ENCODE measurements around the gene SPATA1.

The SPATA1 gene

DNA sequence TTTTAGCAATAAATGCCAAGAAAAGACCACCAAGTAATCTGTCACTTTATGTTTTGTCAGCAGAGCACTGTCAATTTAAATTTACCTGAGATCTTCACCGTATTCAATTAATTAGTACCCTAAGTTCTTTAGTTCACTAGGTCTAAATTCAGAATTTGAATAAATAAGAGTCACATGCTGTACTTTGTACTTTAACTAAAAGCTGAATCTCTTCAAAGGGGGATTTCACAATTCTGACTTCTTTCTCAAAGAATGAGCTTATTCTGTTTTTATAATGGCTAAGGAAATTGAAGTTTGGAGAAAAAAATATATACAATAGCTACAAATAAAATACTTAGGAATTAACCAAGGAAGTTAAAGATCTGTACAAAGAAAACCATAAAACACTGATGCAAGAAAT lies 2.3 kb downstream of the SPATA1 start:
- Histone ChIP-seq H3K27me3 (ENCODE audit: control insufficient read depth, insufficient read depth, low read length, poor library complexity, severe bottlenecking) (no peaks in the 10 kb centered on the region), H3K9me3 (ENCODE audit: control insufficient read depth, low read length) (no peaks in the 10 kb centered on the region), H3K4me1 (ENCODE audit: control insufficient read depth, insufficient read depth, low read length) (peaks cover 6% of the 10 kb centered on the region), H3K36me3 (ENCODE audit: control insufficient read depth, insufficient read depth, low read length) (no peaks in the 10 kb centered on the region), H3K4me3 (ENCODE audit: insufficient read depth, low read depth, low read length) (no peak overlapping the region), H3K27ac (ENCODE audit: insufficient read depth, low read depth, low read length, poor library complexity, severe bottlenecking) (no peak overlapping the region)
- WGBS, 2 experiments = 93 to 100% methylated on average over 1 of the region's 1 CpG

DNA sequence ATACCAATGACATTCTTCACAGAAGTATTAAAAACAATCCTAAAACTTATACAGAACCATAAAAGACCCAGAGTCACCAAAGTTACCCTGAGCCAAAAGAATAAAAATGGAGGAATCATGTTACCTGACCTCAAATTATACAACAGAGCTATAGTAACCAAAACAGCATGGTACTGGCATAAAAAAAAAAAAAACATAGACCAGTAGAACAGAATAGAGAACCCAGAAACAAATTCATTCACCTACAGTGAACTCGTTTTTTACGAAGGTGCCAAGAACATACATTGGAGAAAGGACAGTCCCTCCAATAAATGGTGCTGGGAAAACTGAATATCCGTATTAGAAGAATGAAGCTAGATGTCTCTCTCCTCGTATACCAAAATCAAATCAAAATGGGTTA lies 2.8 kb downstream of the SPATA1 start:
- H3K9me3 ChIP-seq (ENCODE audit: control insufficient read depth, low read length) = no peaks in the 10 kb centered on the region
- H3K27me3 ChIP-seq (ENCODE audit: control insufficient read depth, insufficient read depth, low read length, poor library complexity, severe bottlenecking) = no peaks in the 10 kb centered on the region
- H3K4me3 ChIP-seq (ENCODE audit: insufficient read depth, low read depth, low read length) = no peak overlapping the region
- no peak overlapping the region for H3K27ac ChIP-seq (ENCODE audit: insufficient read depth, low read depth, low read length, poor library complexity, severe bottlenecking)
- 91 to 94% methylated on average over 4 of the region's 4 CpGs for WGBS, 2 experiments
- H3K4me1 ChIP-seq (ENCODE audit: control insufficient read depth, insufficient read depth, low read length) = peaks cover under 1% of the 10 kb centered on the region
- no peaks in the 10 kb centered on the region for H3K36me3 ChIP-seq (ENCODE audit: control insufficient read depth, insufficient read depth, low read length)

DNA sequence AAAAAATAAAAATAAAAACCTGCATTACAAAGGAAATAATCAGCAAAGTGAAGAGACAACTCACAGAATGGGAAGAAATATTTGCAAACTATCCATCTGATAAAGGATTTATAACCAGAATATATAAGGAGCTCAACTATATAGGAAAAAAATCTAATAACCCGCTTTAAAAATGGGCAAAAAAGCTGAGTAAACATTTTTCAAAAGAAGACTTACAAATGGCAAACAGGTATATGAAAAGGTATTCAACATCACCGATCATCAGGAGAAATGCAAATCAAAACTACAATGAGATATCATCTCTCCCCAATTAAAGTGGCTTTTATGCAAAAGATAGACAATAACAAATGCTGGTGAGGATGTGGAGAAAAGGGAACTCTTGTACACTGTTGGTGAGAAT lies 4.0 kb downstream of the SPATA1 start:
- H3K27me3 ChIP-seq (ENCODE audit: control insufficient read depth, insufficient read depth, low read length, poor library complexity, severe bottlenecking) = no peaks in the 10 kb centered on the region
- no peak overlapping the region for H3K4me3 ChIP-seq (ENCODE audit: insufficient read depth, low read depth, low read length)
- H3K27ac ChIP-seq (ENCODE audit: insufficient read depth, low read depth, low read length, poor library complexity, severe bottlenecking) = no peak overlapping the region
- no peaks in the 10 kb centered on the region for H3K4me1 ChIP-seq (ENCODE audit: control insufficient read depth, insufficient read depth, low read length)
- no peaks in the 10 kb centered on the region for H3K9me3 ChIP-seq (ENCODE audit: control insufficient read depth, low read length)
- 79 to 100% methylated on average over 1 to 2 of the region's 2 CpGs for WGBS, 2 experiments
- H3K36me3 ChIP-seq (ENCODE audit: control insufficient read depth, insufficient read depth, low read length) = no peaks in the 10 kb centered on the region

DNA sequence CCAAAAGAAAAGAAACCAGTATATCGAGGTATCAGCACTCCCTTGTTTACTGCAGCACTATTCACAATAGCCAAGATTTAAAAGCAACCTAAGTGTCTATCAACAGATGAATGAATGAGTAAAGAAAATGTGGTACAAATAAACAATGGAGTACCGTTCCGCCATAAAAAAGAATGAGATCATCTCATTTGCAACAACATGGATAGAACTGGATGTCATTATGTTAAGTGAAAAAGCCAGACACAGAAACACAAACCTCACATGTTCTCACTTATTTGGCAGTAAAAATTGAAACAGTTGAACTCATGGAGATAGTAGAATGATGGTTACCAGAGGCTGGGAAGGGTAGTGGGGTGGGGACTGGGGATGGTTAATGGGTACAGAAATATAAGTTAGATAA lies 4.5 kb downstream of the SPATA1 start:
- H3K27me3 ChIP-seq (ENCODE audit: control insufficient read depth, insufficient read depth, low read length, poor library complexity, severe bottlenecking) = no peaks in the 10 kb centered on the region
- H3K27ac ChIP-seq (ENCODE audit: insufficient read depth, low read depth, low read length, poor library complexity, severe bottlenecking) = no peak overlapping the region
- no peaks in the 10 kb centered on the region for H3K4me1 ChIP-seq (ENCODE audit: control insufficient read depth, insufficient read depth, low read length)
- H3K9me3 ChIP-seq (ENCODE audit: control insufficient read depth, low read length) = no peaks in the 10 kb centered on the region
- 96 to 100% methylated on average over 2 to 3 of the region's 3 CpGs for WGBS, 2 experiments
- no peak overlapping the region for H3K4me3 ChIP-seq (ENCODE audit: insufficient read depth, low read depth, low read length)
- H3K36me3 ChIP-seq (ENCODE audit: control insufficient read depth, insufficient read depth, low read length) = no peaks in the 10 kb centered on the region

DNA sequence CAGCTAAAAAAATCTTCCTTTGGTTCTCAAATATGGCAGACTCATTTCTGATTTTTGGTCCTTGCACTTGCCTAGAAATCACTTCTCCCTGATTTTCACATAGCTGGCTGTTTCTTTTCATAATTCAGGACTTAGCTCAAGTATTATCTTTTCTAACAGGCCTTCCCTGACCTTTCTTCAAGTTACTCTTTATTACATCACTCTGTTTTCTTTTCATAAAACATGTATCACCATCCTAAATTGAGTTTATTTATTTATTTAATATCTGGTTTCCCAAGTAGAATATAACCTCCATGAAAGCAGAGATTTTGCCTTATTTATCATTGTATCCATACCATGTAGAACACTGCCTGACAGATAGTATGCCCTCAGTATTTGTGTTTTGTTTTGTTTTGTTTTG lies 18.4 kb downstream of the SPATA1 start:
- H3K4me3 ChIP-seq (ENCODE audit: insufficient read depth, low read depth, low read length) = no peak overlapping the region
- no peaks in the 10 kb centered on the region for H3K4me1 ChIP-seq (ENCODE audit: control insufficient read depth, insufficient read depth, low read length)
- H3K9me3 ChIP-seq (ENCODE audit: control insufficient read depth, low read length) = no peaks in the 10 kb centered on the region
- no peaks in the 10 kb centered on the region for H3K27me3 ChIP-seq (ENCODE audit: control insufficient read depth, insufficient read depth, low read length, poor library complexity, severe bottlenecking)
- no peak overlapping the region for H3K27ac ChIP-seq (ENCODE audit: insufficient read depth, low read depth, low read length, poor library complexity, severe bottlenecking)
- no peaks in the 10 kb centered on the region for H3K36me3 ChIP-seq (ENCODE audit: control insufficient read depth, insufficient read depth, low read length)

DNA sequence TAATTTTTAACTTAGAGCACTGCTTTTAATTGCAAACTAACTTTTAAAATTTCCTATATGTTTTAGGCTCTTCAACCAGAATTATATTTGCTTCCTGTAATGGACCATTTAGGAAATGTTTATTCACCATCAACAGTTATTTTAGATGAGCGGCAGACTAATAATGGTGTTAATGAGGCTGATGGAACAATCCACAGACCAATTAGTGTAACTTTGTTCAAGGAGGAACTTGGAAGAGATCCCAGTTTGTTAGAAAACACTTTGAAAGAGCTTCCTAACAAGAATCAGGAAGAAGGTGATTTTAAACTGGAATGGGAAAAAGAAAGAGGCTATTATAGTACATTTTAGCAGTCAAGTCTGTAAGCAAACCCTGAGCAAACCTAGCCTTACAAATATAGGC lies 19.6 kb downstream of the SPATA1 start:
- WGBS, 2 experiments = 90 to 100% methylated on average over 1 of the region's 1 CpG
- H3K4me1 ChIP-seq (ENCODE audit: control insufficient read depth, insufficient read depth, low read length) = no peaks in the 10 kb centered on the region
- H3K9me3 ChIP-seq (ENCODE audit: control insufficient read depth, low read length) = no peaks in the 10 kb centered on the region
- H3K27ac ChIP-seq (ENCODE audit: insufficient read depth, low read depth, low read length, poor library complexity, severe bottlenecking) = no peak overlapping the region
- H3K4me3 ChIP-seq (ENCODE audit: insufficient read depth, low read depth, low read length) = no peak overlapping the region
- no peaks in the 10 kb centered on the region for H3K36me3 ChIP-seq (ENCODE audit: control insufficient read depth, insufficient read depth, low read length)
- H3K27me3 ChIP-seq (ENCODE audit: control insufficient read depth, insufficient read depth, low read length, poor library complexity, severe bottlenecking) = no peaks in the 10 kb centered on the region

DNA sequence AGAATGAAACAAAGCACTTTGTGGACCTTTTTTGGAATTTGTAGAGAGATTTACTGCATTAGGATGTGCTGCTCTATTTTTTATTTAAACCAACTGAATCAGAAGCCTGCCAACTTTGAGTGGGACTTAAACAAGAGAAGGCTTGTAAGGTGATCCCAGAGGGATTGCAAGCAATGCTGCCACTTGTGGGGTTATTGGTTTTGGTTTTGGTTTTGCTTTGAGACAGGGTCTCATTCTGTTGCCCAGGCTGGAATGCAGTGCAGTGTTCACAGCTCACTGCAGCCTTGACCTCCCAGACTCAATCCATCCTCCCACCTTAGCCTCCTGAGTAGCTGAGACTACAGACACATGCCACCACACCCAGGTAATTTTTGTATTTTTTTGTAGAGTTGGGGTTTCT lies 32.4 kb downstream of the SPATA1 start:
- Histone ChIP-seq H3K27me3 (ENCODE audit: control insufficient read depth, insufficient read depth, low read length, poor library complexity, severe bottlenecking) (no peaks in the 10 kb centered on the region), H3K36me3 (ENCODE audit: control insufficient read depth, insufficient read depth, low read length) (no peaks in the 10 kb centered on the region), H3K27ac (ENCODE audit: insufficient read depth, low read depth, low read length, poor library complexity, severe bottlenecking) (no peak overlapping the region), H3K4me3 (ENCODE audit: insufficient read depth, low read depth, low read length) (no peak overlapping the region), H3K9me3 (ENCODE audit: control insufficient read depth, low read length) (no peaks in the 10 kb centered on the region), H3K4me1 (ENCODE audit: control insufficient read depth, insufficient read depth, low read length) (no peaks in the 10 kb centered on the region)

DNA sequence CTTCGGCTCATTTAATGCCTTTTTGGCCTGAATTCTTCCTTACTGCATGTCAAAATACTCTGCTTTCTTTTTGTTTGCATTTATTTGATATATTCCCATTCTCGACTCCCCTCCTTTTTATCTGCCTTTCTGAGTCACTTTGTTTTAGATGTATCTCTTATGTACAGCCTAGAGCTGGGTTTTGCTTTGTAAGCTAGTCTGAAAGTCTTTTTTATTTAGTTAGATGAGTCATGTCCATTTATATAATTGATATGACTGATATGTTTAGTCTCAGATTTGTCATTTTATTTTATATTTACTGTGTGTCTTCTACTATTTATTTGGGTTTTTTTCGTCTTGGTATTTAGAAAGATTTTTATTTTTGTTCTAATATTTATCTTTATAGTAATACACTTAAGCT lies 33.8 kb downstream of the SPATA1 start:
- Histone ChIP-seq H3K9me3 (ENCODE audit: control insufficient read depth, low read length) (no peaks in the 10 kb centered on the region), H3K4me3 (ENCODE audit: insufficient read depth, low read depth, low read length) (no peak overlapping the region), H3K4me1 (ENCODE audit: control insufficient read depth, insufficient read depth, low read length) (no peaks in the 10 kb centered on the region), H3K27ac (ENCODE audit: insufficient read depth, low read depth, low read length, poor library complexity, severe bottlenecking) (no peak overlapping the region), H3K27me3 (ENCODE audit: control insufficient read depth, insufficient read depth, low read length, poor library complexity, severe bottlenecking) (no peaks in the 10 kb centered on the region), H3K36me3 (ENCODE audit: control insufficient read depth, insufficient read depth, low read length) (no peaks in the 10 kb centered on the region)
- 87 to 89% methylated on average over 1 to 2 of the region's 3 CpGs for WGBS, 2 experiments

DNA sequence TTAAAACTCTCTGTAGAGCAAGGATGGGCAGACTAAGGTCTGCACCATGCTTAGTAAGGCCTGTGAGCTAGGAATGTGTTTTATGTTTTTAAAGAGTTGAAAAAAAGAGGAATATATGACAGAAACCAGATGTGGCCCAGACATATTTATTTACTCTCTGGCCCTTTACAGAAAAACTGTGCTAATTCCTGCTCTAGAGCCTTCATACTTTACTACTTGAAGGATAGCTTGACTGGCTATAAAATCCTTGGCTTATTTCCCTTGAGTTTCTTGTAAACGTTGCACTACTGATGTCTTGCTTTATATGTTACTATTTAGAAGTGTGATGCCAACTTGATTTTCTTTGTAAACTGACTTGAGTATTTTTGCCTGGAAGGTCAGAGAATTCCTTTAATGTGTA lies 34.6 kb downstream of the SPATA1 start:
- WGBS, 2 experiments = 78 to 93% methylated on average over 1 of the region's 1 CpG
- no peaks in the 10 kb centered on the region for H3K27me3 ChIP-seq (ENCODE audit: control insufficient read depth, insufficient read depth, low read length, poor library complexity, severe bottlenecking)
- no peak overlapping the region for H3K4me3 ChIP-seq (ENCODE audit: insufficient read depth, low read depth, low read length)
- no peaks in the 10 kb centered on the region for H3K4me1 ChIP-seq (ENCODE audit: control insufficient read depth, insufficient read depth, low read length)
- no peaks in the 10 kb centered on the region for H3K9me3 ChIP-seq (ENCODE audit: control insufficient read depth, low read length)
- H3K36me3 ChIP-seq (ENCODE audit: control insufficient read depth, insufficient read depth, low read length) = no peaks in the 10 kb centered on the region
- H3K27ac ChIP-seq (ENCODE audit: insufficient read depth, low read depth, low read length, poor library complexity, severe bottlenecking) = no peak overlapping the region

DNA sequence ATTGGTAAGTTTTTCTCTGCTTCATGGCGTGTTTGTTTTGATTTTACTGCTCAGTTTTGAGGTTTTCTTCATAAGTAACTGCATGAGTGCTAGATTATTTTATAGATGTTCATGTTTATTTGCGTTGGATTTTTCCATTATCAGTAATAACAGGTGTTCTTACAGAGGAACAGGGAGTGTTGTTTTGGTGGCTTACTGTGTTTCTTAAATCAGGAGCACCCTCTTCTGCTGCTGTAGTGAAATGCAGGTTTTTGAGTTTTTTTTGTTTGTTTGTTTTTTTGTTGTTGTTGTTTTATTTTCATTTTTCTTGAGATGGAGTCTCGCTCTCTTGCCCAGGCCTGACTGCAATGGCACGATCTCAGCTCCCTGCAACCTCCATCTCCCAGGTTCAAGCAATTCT lies 35.5 kb downstream of the SPATA1 start:
- 76 to 77% methylated on average over 4 of the region's 4 CpGs for WGBS, 2 experiments
- no peaks in the 10 kb centered on the region for H3K27me3 ChIP-seq (ENCODE audit: control insufficient read depth, insufficient read depth, low read length, poor library complexity, severe bottlenecking)
- H3K4me3 ChIP-seq (ENCODE audit: insufficient read depth, low read depth, low read length) = no peak overlapping the region
- H3K27ac ChIP-seq (ENCODE audit: insufficient read depth, low read depth, low read length, poor library complexity, severe bottlenecking) = no peak overlapping the region
- H3K36me3 ChIP-seq (ENCODE audit: control insufficient read depth, insufficient read depth, low read length) = no peaks in the 10 kb centered on the region
- no peaks in the 10 kb centered on the region for H3K4me1 ChIP-seq (ENCODE audit: control insufficient read depth, insufficient read depth, low read length)
- no peaks in the 10 kb centered on the region for H3K9me3 ChIP-seq (ENCODE audit: control insufficient read depth, low read length)

DNA sequence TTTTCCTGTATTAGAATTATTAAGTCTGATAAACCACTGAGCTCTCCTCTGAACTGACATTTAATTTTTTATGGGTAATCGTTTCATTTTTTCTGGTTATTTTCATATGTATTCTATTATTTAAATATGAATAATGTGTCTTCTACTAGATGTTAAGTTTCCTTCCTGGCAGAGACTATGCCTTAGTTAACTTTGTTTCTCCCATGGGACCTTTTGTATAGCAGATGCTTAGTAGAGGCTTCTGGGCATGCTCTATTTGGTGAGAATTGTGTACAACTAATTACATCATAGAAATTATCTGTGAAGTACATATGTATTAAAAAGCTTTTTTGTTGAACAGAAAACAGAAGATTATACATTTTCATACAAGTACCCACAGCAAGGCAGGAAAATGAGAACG lies 44.6 kb downstream of the SPATA1 start:
- no peaks in the 10 kb centered on the region for H3K36me3 ChIP-seq (ENCODE audit: control insufficient read depth, insufficient read depth, low read length)
- H3K4me3 ChIP-seq (ENCODE audit: insufficient read depth, low read depth, low read length) = no peak overlapping the region
- H3K9me3 ChIP-seq (ENCODE audit: control insufficient read depth, low read length) = no peaks in the 10 kb centered on the region
- H3K27me3 ChIP-seq (ENCODE audit: control insufficient read depth, insufficient read depth, low read length, poor library complexity, severe bottlenecking) = no peaks in the 10 kb centered on the region
- 100% methylated on average over 1 of the region's 2 CpGs; no CpG with 5 or more reads in 1 of the 2 experiments for WGBS, 2 experiments
- no peaks in the 10 kb centered on the region for H3K4me1 ChIP-seq (ENCODE audit: control insufficient read depth, insufficient read depth, low read length)
- H3K27ac ChIP-seq (ENCODE audit: insufficient read depth, low read depth, low read length, poor library complexity, severe bottlenecking) = no peak overlapping the region
